Neural cell (in vitro differentiated cells): ENCODE data around the gene ICA1L.

ENCODE experiments used
- CTCF ChIP-seq: fragments of 450-650 bp; IDR thresholded peaks from 2 replicates; pipeline ENCODE4 v1.5.1; 2014; ENCODE audit warnings: antibody characterized with exemption, mild to moderate bottlenecking, moderate library complexity; ENCODE audit not compliant: poor library complexity, severe bottlenecking
- EP300 ChIP-seq: fragments of 450-650 bp; conservative IDR thresholded peaks from 2 replicates; pipeline ENCODE4 v1.6.1; 2014; ENCODE audit warnings: antibody characterized with exemption, mild to moderate bottlenecking, moderate library complexity; ENCODE audit not compliant: poor library complexity, severe bottlenecking
- EZH2 ChIP-seq: fragments of 200-600, 300-800 bp; shearing (Covaris generic), sonication (generic); IDR thresholded peaks from 2 replicates; pipeline ENCODE4 v1.6.1; 2014; ENCODE audit warnings: antibody characterized with exemption, low read length, borderline replicate concordance, mild to moderate bottlenecking; ENCODE audit not compliant: insufficient read depth, poor library complexity, severe bottlenecking
- MXI1 ChIP-seq: fragments of 450-650 bp; conservative IDR thresholded peaks from 2 replicates; pipeline ENCODE4 v1.6.1; 2014; ENCODE audit warnings: antibody characterized with exemption, mild to moderate bottlenecking; ENCODE audit not compliant: poor library complexity, severe bottlenecking
- POLR2AphosphoS5 ChIP-seq: IDR thresholded peaks from 2 replicates; pipeline ENCODE4 v1.6.1; 2012
- RAD21 ChIP-seq: fragments of 450-650 bp; conservative IDR thresholded peaks from 2 replicates; pipeline ENCODE4 v1.6.1; 2014; ENCODE audit warnings: antibody characterized with exemption, mild to moderate bottlenecking, moderate library complexity
- REST ChIP-seq: IDR thresholded peaks from 2 replicates; pipeline ENCODE4 v1.6.1; 2012; ENCODE audit warnings: borderline replicate concordance
- SMC3 ChIP-seq: fragments of 450-650 bp; conservative IDR thresholded peaks from 2 replicates; pipeline ENCODE4 v1.6.1; 2014; ENCODE audit warnings: antibody characterized with exemption, mild to moderate bottlenecking, moderate library complexity; ENCODE audit not compliant: poor library complexity
- TAF1 ChIP-seq: IDR thresholded peaks from 2 replicates; pipeline ENCODE4 v1.6.1; 2012; ENCODE audit warnings: low read depth

GRCh38 chr2:202841090-202841867 is 30.3 kb downstream of the ICA1L start:
- TF ChIP-seq CTCF (no peak), POLR2AphosphoS5 (no peak), EZH2 (no peak), TAF1 (no peak), RAD21 (no peak), EP300 (no peak), REST (no peak), SMC3 (no peak), MXI1 (no peak)
